Activated CD4-positive, alpha-beta T cell treated with anti-CD3 and anti-CD28 coated beads, Interleukin-2, amount 50 U/mL, for 16 hours (primary cell): ENCODE results near the gene ANXA2.
"Not testable (repeated sequence)": the region's sequence is repeated elsewhere in the genome, so short reads cannot be mapped to it uniquely, and the experiment has no call there.

Experiments used
- DNase-seq: peaks from one replicate; pipeline ENCODE4 v3.0.0-alpha.2; 2020

The ANXA2 gene

GRCh38 chr15:60397772-60398445 lies at the start of gene ANXA2:
Gene ANXA2 (minus strand): TSS chr15:60397986. CDS start chr15:60386075, 11,911 bp downstream.
- peak; percentile 90 for DNase-seq

GRCh38 chr15:60444289-60444912 lies 46.6 kb upstream of the ANXA2 start:
- no peak for DNase-seq

- DNase-seq: no peak
Observed at GRCh38 chr15:60442763-60443162, 45.0 kb upstream of the ANXA2 start.

GRCh38 chr15:60442031-60442650 lies 44.4 kb upstream of the ANXA2 start:
- DNase-seq: no peak

GRCh38 chr15:60441331-60441730 lies 43.5 kb upstream of the ANXA2 start:
- DNase-seq: no peak

GRCh38 chr15:60438646-60439045 lies 40.9 kb upstream of the ANXA2 start:
- DNase-seq: no peak

- DNase-seq: no peak
Observed at GRCh38 chr15:60428935-60429334, 31.1 kb upstream of the ANXA2 start.

GRCh38 chr15:60426870-60427508 lies 29.2 kb upstream of the ANXA2 start:
- no peak for DNase-seq

- DNase-seq: no peak
Observed at GRCh38 chr15:60425461-60425860, 27.7 kb upstream of the ANXA2 start.

- DNase-seq: no peak
Observed at GRCh38 chr15:60424006-60424405, 26.2 kb upstream of the ANXA2 start.

- peak; percentile 12 for DNase-seq
Observed at GRCh38 chr15:60423537-60423936, 25.8 kb upstream of the ANXA2 start.

GRCh38 chr15:60421544-60421943 lies 23.8 kb upstream of the ANXA2 start:
- no peak for DNase-seq

- no peak for DNase-seq
Observed at GRCh38 chr15:60420203-60420716, 22.5 kb upstream of the ANXA2 start.

GRCh38 chr15:60419753-60420152 lies 22.0 kb upstream of the ANXA2 start:
- DNase-seq: no peak

GRCh38 chr15:60418096-60418495 lies 20.3 kb upstream of the ANXA2 start:
- DNase-seq: no peak

GRCh38 chr15:60417112-60417511 lies 19.3 kb upstream of the ANXA2 start:
- DNase-seq: no peak

- no peak for DNase-seq
Observed at GRCh38 chr15:60416484-60416883, 18.7 kb upstream of the ANXA2 start.

- DNase-seq: no peak
Observed at GRCh38 chr15:60414016-60414682, 16.4 kb upstream of the ANXA2 start.

- DNase-seq: no peak
Observed at GRCh38 chr15:60413231-60413824, 15.5 kb upstream of the ANXA2 start.

- DNase-seq: not testable (repeated sequence)
Observed at GRCh38 chr15:60412807-60413206, 15.0 kb upstream of the ANXA2 start.

- no peak for DNase-seq
Observed at GRCh38 chr15:60411774-60412425, 14.1 kb upstream of the ANXA2 start.

- not testable (repeated sequence) for DNase-seq
Observed at GRCh38 chr15:60410350-60410749, 12.6 kb upstream of the ANXA2 start.
